Measurements from ENCODE around the gene TNN.

GRCh38 chr1:175073061-175073460 lies 5.4 kb downstream of the TNN start:
- TF ChIP-seq GATA2 (IDR thresholded peaks at IDR 0.05; ENCODE audit: low read depth, low read length) (no peak), GATA3 (IDR thresholded peaks at IDR 0.05; ENCODE audit: low read depth, low read length) (no peak)
